ENCODE results near the gene PALM3.

DNA sequence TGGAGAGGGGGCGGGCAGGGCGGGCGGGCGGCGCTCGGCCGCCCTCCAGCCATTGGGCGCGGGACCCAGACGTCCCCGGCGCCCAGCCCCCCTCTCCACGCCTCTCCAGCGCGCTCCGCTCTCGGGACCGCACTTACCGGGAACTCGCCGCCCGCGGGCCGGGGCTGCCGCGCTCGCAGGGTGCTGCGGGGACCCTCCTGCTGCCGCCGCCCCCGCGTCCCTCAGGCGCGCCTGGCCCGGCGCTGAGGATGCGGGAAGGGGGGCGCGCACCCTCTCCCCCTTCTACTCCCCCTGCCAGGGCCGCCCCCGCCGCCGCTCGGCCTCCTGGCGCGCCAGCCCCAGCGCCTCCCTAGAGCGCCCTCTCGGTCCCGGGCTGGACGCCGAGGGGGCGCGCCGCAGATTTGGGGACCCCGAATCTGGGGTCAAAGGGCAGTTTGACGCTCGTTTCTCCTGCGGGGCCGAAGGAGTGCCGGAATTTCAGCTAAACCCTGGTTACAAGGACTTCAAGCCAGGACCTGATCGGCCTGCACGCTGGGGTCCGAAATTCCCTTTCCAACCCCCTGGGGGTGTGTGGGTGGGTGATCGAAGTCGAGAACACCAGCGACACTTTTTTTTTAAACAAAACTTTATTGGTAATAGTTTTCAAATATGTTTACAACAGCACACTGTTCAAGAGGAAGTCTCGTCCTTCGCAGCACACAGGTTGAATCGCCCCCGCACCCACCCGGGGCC, 29.4 kb upstream of the PALM3 start:
- TF ChIP-seq, protein P1, sequence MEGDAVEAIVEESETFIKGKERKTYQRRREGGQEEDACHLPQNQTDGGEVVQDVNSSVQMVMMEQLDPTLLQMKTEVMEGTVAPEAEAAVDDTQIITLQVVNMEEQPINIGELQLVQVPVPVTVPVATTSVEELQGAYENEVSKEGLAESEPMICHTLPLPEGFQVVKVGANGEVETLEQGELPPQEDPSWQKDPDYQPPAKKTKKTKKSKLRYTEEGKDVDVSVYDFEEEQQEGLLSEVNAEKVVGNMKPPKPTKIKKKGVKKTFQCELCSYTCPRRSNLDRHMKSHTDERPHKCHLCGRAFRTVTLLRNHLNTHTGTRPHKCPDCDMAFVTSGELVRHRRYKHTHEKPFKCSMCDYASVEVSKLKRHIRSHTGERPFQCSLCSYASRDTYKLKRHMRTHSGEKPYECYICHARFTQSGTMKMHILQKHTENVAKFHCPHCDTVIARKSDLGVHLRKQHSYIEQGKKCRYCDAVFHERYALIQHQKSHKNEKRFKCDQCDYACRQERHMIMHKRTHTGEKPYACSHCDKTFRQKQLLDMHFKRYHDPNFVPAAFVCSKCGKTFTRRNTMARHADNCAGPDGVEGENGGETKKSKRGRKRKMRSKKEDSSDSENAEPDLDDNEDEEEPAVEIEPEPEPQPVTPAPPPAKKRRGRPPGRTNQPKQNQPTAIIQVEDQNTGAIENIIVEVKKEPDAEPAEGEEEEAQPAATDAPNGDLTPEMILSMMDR (conservative IDR thresholded peaks at IDR 0.05): peak; percentile 41
- TF ChIP-seq ZFX (IDR thresholded peaks at IDR 0.05): peak; percentile 49; the same call in 1 of the 2 replicates

Measured in C4-2B (cell line).